OCI-LY1 (cell line): ENCODE results near the gene LMX1B.

Experiments used
- H2AFZ ChIP-seq: fragments of 200-600 bp; sonication (generic), shearing (Covaris generic); 2 replicates; pipeline ENCODE4 v1.6.0; 2014; ENCODE audit warnings: antibody characterized with exemption, mild to moderate bottlenecking, low read length
- H3F3A ChIP-seq: fragments of 200-600 bp; sonication (generic), shearing (Covaris generic); 2 replicates; pipeline ENCODE4 v1.6.0; 2014; ENCODE audit warnings: mild to moderate bottlenecking, antibody characterized with exemption, low read length, moderate library complexity; ENCODE audit not compliant: insufficient read depth
- H3K27ac ChIP-seq: fragments of 200-600 bp; sonication (generic); 2 replicates; pipeline ENCODE4 v1.5.1; 2014; ENCODE audit warnings: low read length, mixed run types, mild to moderate bottlenecking, low read depth; ENCODE audit not compliant: poor library complexity, severe bottlenecking
- H3K27me3 ChIP-seq: fragments of 200-600 bp; sonication (generic); 2 replicates; pipeline ENCODE4 v1.6.0; 2014; ENCODE audit warnings: antibody characterized with exemption, mild to moderate bottlenecking, low read length, moderate library complexity; ENCODE audit not compliant: insufficient read depth
- H3K36me3 ChIP-seq: fragments of 200-600 bp; sonication (generic); 2 replicates; pipeline ENCODE4 v1.6.1; 2014; ENCODE audit warnings: mild to moderate bottlenecking, antibody characterized with exemption, low read length, moderate library complexity, mixed read lengths; ENCODE audit not compliant: insufficient read depth
- H3K4me1 ChIP-seq: fragments of 200-600 bp; sonication (generic); 2 replicates; pipeline ENCODE4 v1.5.1; 2014; ENCODE audit warnings: mild to moderate bottlenecking, low read length, moderate library complexity; ENCODE audit not compliant: insufficient read depth, severe bottlenecking
- H3K4me2 ChIP-seq: fragments of 200-600 bp; sonication (generic), shearing (Covaris generic); 2 replicates; pipeline ENCODE4 v1.6.1; 2014; ENCODE audit warnings: low read length
- H3K4me3 ChIP-seq: fragments of 200-600 bp; sonication (generic); 2 replicates; pipeline ENCODE4 v1.5.1; 2014; ENCODE audit warnings: low read length, low read depth, mild to moderate bottlenecking, mixed read lengths; ENCODE audit not compliant: poor library complexity, severe bottlenecking
- H3K79me2 ChIP-seq: fragments of 200-600 bp; shearing (Covaris generic); 2 replicates; pipeline ENCODE4 v1.6.1; 2016; ENCODE audit warnings: mixed run types, low read length, mixed read lengths; ENCODE audit not compliant: insufficient read depth
- H3K9ac ChIP-seq: fragments of 200-600 bp; sonication (generic), shearing (Covaris generic); 2 replicates; pipeline ENCODE4 v1.6.1; 2014; ENCODE audit warnings: mild to moderate bottlenecking, low read length, mixed read lengths
- H3K9me2 ChIP-seq: fragments of 200-600 bp; sonication (generic), shearing (Covaris generic); 2 replicates; pipeline ENCODE4 v1.6.1; 2014; ENCODE audit warnings: low read depth, mild to moderate bottlenecking, low read length, mixed read lengths
- H3K9me3 ChIP-seq: fragments of 200-600 bp; shearing (Covaris generic); 2 replicates; pipeline ENCODE4 v1.6.1; 2014; ENCODE audit warnings: low read length, mixed read lengths
- H4K20me1 ChIP-seq: fragments of 200-600 bp; sonication (generic), shearing (Covaris generic); 2 replicates; pipeline ENCODE4 v1.6.0; 2016; ENCODE audit warnings: mild to moderate bottlenecking, low read length; ENCODE audit not compliant: insufficient read depth
- CTCF ChIP-seq: fragments of 200-600 bp; sonication (generic), shearing (Covaris generic); IDR thresholded peaks from 2 replicates; pipeline ENCODE4 v1.5.1; 2017; ENCODE audit warnings: mild to moderate bottlenecking, antibody characterized with exemption, low read length, moderate library complexity, mixed read lengths
- EZH2 ChIP-seq: fragments of 200-600 bp; sonication (generic), shearing (Covaris generic); IDR thresholded peaks from 2 replicates; pipeline ENCODE4 v1.8.0; 2017; ENCODE audit warnings: borderline replicate concordance, mixed run types, mild to moderate bottlenecking, antibody characterized with exemption, low read length, moderate library complexity, mixed read lengths

LMX1B gene

GRCh38 chr9:126683698-126684044 is 69.9 kb downstream of the LMX1B start:
- Histone ChIP-seq H3K27me3 (no peaks in the 10 kb centered on the region), H4K20me1 (no peaks in the 10 kb centered on the region), H3K79me2 (no peaks in the 10 kb centered on the region), H3K4me1 (no peaks in the 10 kb centered on the region), H3K9me2 (no peaks in the 10 kb centered on the region), H3K4me3 (no peak overlapping the region), H3F3A (no peaks in the 10 kb centered on the region), H3K4me2 (no peak overlapping the region), H3K9me3 (no peaks in the 10 kb centered on the region), H3K27ac (no peak overlapping the region), H3K36me3 (no peaks in the 10 kb centered on the region), H3K9ac (no peak overlapping the region), H2AFZ (no peak overlapping the region)
- TF ChIP-seq CTCF: no peak
- TF ChIP-seq EZH2: no peak

DNA sequence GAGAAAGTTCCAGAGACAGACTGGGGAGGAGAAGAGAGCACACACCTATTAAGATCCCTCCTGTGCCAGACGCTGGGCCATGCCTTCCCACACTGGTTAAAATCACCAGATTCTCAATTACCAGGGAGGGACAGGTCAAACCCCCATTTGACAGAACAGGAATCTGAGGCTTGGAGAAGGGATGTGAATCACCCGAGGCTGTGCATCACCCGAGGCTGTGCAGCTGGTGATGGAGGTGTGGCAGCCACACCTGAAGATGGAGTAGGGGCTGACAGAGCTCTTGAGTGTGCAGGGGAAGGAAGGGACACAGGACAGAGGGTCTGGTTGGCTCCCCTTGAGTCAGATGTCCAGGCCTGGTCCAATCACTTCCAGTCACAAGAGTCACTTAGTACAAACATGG is 70.6 kb downstream of the LMX1B start:
- Histone ChIP-seq H3K9ac (no peak overlapping the region), H3K9me3 (no peaks in the 10 kb centered on the region), H3K4me2 (no peak overlapping the region), H2AFZ (no peak overlapping the region), H3K9me2 (no peaks in the 10 kb centered on the region), H3F3A (no peaks in the 10 kb centered on the region), H4K20me1 (no peaks in the 10 kb centered on the region), H3K36me3 (no peaks in the 10 kb centered on the region), H3K27me3 (no peaks in the 10 kb centered on the region), H3K79me2 (no peaks in the 10 kb centered on the region), H3K4me1 (no peaks in the 10 kb centered on the region), H3K4me3 (no peak overlapping the region), H3K27ac (no peak overlapping the region)
- no peak for TF ChIP-seq EZH2
- TF ChIP-seq CTCF: no peak

DNA sequence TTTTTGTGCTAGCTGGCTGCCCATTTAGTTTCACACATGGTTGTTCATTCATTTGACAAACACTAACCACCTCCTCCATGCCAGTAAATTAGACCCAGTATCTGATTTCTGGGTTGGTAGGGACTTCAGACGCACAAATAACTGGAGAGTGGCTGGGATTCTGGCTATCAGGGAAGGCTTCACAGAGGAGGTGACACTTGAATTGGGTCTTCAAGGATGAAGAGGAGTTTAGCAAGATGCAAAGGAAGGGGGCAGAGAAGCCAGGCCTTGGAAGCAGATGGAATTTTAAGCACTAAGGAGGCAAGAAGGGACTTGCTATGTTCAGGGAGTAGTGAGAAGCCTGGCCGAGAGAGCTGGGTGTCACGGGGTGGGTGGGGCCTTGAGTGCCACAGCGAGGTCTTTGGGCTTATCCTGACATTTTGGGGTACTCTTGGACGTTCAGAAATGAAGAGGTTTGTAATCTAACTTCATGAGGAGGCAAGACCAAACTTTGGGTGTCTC is 71.3 kb downstream of the LMX1B start:
- no peak overlapping the region for H2AFZ ChIP-seq
- no peaks in the 10 kb centered on the region for H3F3A ChIP-seq
- H4K20me1 ChIP-seq: no peaks in the 10 kb centered on the region
- no peaks in the 10 kb centered on the region for H3K27me3 ChIP-seq
- no peaks in the 10 kb centered on the region for H3K9me3 ChIP-seq
- H3K9me2 ChIP-seq: no peaks in the 10 kb centered on the region
- H3K27ac ChIP-seq: no peak overlapping the region
- no peak overlapping the region for H3K4me2 ChIP-seq
- no peak overlapping the region for H3K4me3 ChIP-seq
- H3K9ac ChIP-seq: no peak overlapping the region
- no peaks in the 10 kb centered on the region for H3K79me2 ChIP-seq
- H3K4me1 ChIP-seq: no peaks in the 10 kb centered on the region
- TF ChIP-seq EZH2 (no peak), CTCF (no peak)
- no peaks in the 10 kb centered on the region for H3K36me3 ChIP-seq
